Pancreas (tissue), 10 donors: Measurements from ENCODE around the gene SNX6. TPM values are rescaled to one million over a fixed set of nuclear protein-coding genes. Genes with fewer than 3 reads are reported as not detected.
A peak's percentile ranks its signal among the peaks of the same experiment; 100 is the strongest.
"Not testable (repeated sequence)": the region's sequence is repeated elsewhere in the genome, so short reads cannot be mapped to it uniquely, and the experiment has no call there.

Experiments used
- ATAC-seq, 4 donors: fragments of 200-7000 bp; cut with Tn5 transposase; one replicate each; pipeline versions ENCODE4 v1.8.0 to v1.9.1; 2020; ENCODE audit warnings: mild to moderate bottlenecking in 4 of 4, moderate library complexity in 4 of 4
- DNase-seq, 6 donors: peaks; one replicate each; pipeline ENCODE4 v3.0.0-alpha.2; 2020
- FAIRE-seq: peaks from 2 replicates; lab custom pipeline; 2012; peaks lifted over from hg19 to GRCh38; lab: Jason Lieb, UNC
- H3K27ac ChIP-seq, 4 donors: fragments of 200-600 bp; sonication (generic); 1 replicate in 3 of 4; 2 replicates in 1 of 4; pipeline versions ENCODE4 v1.5.0 to v1.8.0; 2020
- H3K27me3 ChIP-seq, 4 donors: fragments of 200-600 bp; one replicate each; pipeline ENCODE4 v1.8.0; 2021
- H3K36me3 ChIP-seq, 3 donors: fragments of 200-600 bp; sonication (generic) in 1 of 3; one replicate each; pipeline versions ENCODE4 v1.5.0 to v1.8.0; 2020 to 2021
- H3K4me1 ChIP-seq, 3 donors: fragments of 200-600 bp; one replicate each; pipeline ENCODE4 v1.8.0; 2021
- H3K4me3 ChIP-seq, 4 donors: fragments of 200-600 bp; sonication (generic) in 2 of 4; one replicate each; pipeline versions ENCODE4 v1.5.0 to v1.8.0; 2020 to 2021
- H3K9me3 ChIP-seq, 4 donors: fragments of 200-600 bp; one replicate each; pipeline ENCODE4 v1.8.0; 2021
- CTCF ChIP-seq, 4 donors: fragments of 200-600 bp; sonication (generic) in 3 of 4; IDR thresholded peaks; one replicate each; pipeline versions ENCODE4 v1.5.0 to v1.8.0; 2021; ENCODE audit warnings: antibody characterized with exemption in 4 of 4
- WGBS, 2 donors: extraction: QIAGEN DNeasy Blood & Tissue Kit; methylation state at CpG; one replicate each; pipeline ENCODE4 v1.1.7; 2013; 5-methylcytosine and 5-hydroxymethylcytosine counted together
- intact Hi-C, 3 donors: fragments of 100-400 bp; cut with DNase I; formaldehyde crosslinking; loops; one replicate each; pipeline versions ENCODE4 v1.11.1 to v1.14.2; 2022
- polyA plus RNA-seq, 2 donors: library from polyadenylated mRNA; stranded (reverse); fragments of 200-250 nt; gene quantifications; one replicate each; pipeline ENCODE4 v1.2.3, GENCODE V29; 2013
- total RNA-seq, 6 donors: library from RNA; stranded (reverse); fragmentation: NEBNext Ultra II Directional in 4 of 6; extraction: Animal tissue kit (Norgen Biotek cat#: 25700) in 4 of 6; gene quantifications; one replicate each; pipeline versions ENCODE4 v1.2.1 to v1.2.4, GENCODE V29; 2021 to 2023
- donor health status: healthy with polysubstance abuse.
- donor health status: DM: no; HTN: no; CAD: no; lungs with moderate emphysema.
- donor health status: DM: no; HTN: no; CAD: no.
- donor health status: control.
- donor health status: control.
- donor health status: Bipolar disorder and iron deficiency.
- donor health status: DM: yes; HTN: yes; CAD: no.
- donor health status: DM: no; HTN: no; CAD: no.
- donor health status: DM: no; HTN: no; CAD: no.
- donor health status: DM: yes; HTN: yes; CAD: no.

SNX6 gene
- total and polyA plus RNA-seq, 8 donors, result 10.2 to 35.8 (median 17.5) TPM

GRCh38 chr14:34662561-34663088 lies 32.7 kb upstream of the SNX6 start:
- intact Hi-C loops, result no loop called here
- no peak overlapping the region for H3K4me3 ChIP-seq
- 89 to 96% methylated on average over 4 of the region's 4 CpGs for WGBS, 2 donors
- ATAC-seq (no peak), DNase-seq (no peak), FAIRE-seq (no peak)
- H3K4me1 ChIP-seq, result no peaks in the 10 kb centered on the region
- H3K36me3 ChIP-seq, result no peaks in the 10 kb centered on the region
- H3K27me3 ChIP-seq, result no peaks in the 10 kb centered on the region
- H3K27ac ChIP-seq, result no peak overlapping the region
- no peaks in the 10 kb centered on the region for H3K9me3 ChIP-seq
- no peak for TF ChIP-seq CTCF (IDR thresholded peaks at IDR 0.05)

DNA sequence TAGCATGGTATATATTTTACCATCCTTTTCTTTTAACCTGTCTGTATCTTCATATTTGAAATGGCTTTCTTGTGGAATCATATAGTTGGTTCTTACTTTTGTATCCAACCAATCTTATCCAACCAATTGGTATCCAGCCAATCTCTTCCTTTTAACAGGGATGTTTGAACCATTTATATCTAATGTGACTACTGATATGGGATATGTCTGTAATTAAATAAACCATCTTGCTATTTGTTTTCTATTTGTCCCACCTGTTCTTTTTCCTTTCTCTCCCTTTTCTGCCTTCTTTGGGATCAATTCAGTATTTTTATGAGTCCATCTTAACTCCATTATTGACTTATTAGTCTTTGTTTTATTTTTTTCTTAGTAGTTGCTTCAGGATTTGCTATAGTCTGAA lies 30.8 kb upstream of the SNX6 start:
- Histone ChIP-seq H3K4me3 (no peak overlapping the region), H3K36me3 (no peaks in the 10 kb centered on the region), H3K9me3 (no peaks in the 10 kb centered on the region), H3K27ac (no peak overlapping the region), H3K27me3 (no peaks in the 10 kb centered on the region), H3K4me1 (no peaks in the 10 kb centered on the region)
- TF ChIP-seq CTCF (IDR thresholded peaks at IDR 0.05), result no peak
- intact Hi-C loops, result no loop called here
- FAIRE-seq (no peak), DNase-seq (no peak), ATAC-seq (no peak)

DNA sequence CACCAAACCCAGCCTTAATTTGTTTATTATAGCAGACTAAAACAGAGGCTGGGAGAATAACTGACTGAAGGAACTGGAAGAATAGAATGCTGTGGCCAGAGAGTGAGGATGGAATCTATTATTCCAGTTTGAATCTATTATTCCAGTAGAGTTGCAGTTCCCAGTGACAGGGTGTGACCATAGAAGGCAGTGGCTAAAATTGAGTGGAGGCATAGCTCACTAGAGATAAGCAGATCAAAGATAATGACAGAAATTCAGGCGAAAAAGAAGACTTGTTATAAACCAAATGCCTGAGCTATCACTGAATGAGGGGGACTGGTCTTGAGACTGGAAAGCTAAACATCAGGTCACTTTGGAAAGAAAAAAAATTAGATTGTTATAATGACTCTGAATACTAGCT lies 26.0 kb upstream of the SNX6 start:
- no peak for TF ChIP-seq CTCF (IDR thresholded peaks at IDR 0.05)
- Histone ChIP-seq H3K27ac (no peak overlapping the region), H3K9me3 (no peaks in the 10 kb centered on the region), H3K36me3 (no peaks in the 10 kb centered on the region), H3K27me3 (no peaks in the 10 kb centered on the region), H3K4me3 (no peak overlapping the region), H3K4me1 (no peaks in the 10 kb centered on the region)
- DNase-seq (no peak), FAIRE-seq (no peak), ATAC-seq (no peak)
- 61 to 69% methylated on average over 1 of the region's 1 CpG for WGBS, 2 donors
- intact Hi-C loops, result no loop called here

DNA sequence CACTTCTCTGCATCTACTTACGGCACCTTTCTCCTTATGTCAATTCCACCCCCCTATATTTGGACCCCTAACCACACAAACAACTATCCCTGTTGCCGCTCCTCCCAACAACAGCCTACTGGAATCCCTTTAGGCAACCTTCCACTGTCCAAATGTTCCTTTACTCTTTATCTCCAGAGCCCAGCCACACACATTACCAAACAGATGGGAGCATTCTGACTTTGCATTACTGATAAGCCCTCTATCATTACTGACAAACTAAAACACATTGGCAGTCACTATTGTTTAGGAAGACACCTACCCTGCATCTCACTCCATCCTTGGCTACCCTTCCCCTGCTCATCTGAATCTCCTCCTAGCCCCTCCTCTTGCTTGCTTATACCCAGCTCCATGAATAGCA lies 23.1 kb upstream of the SNX6 start:
- H3K27me3 ChIP-seq, intact Hi-C loops, H3K4me1 ChIP-seq, DNase-seq, ATAC-seq, FAIRE-seq, H3K36me3 ChIP-seq, H3K27ac ChIP-seq, H3K4me3 ChIP-seq, H3K9me3 ChIP-seq: not testable (repeated sequence)
- WGBS, 2 donors, result 82 to 83% methylated on average over 2 of the region's 2 CpGs

GRCh38 chr14:34652348-34652747 lies 22.4 kb upstream of the SNX6 start:
- intact Hi-C loops, H3K36me3 ChIP-seq, H3K4me3 ChIP-seq, DNase-seq, H3K4me1 ChIP-seq, ATAC-seq, H3K27ac ChIP-seq, H3K27me3 ChIP-seq, FAIRE-seq, H3K9me3 ChIP-seq: not testable (repeated sequence)
- WGBS, 2 donors, result 58 to 71% methylated on average over 1 of the region's 1 CpG

GRCh38 chr14:34650786-34651584 lies 21.0 kb upstream of the SNX6 start:
- intact Hi-C loops, result no loop called here
- Histone ChIP-seq H3K27me3 (no peaks in the 10 kb centered on the region), H3K4me1 (no peaks in the 10 kb centered on the region), H3K9me3 (no peaks in the 10 kb centered on the region), H3K4me3 (no peak overlapping the region), H3K27ac (no peak overlapping the region), H3K36me3 (no peaks in the 10 kb centered on the region)
- ATAC-seq (peak in 3 of 4 donors; percentile 29 to 86 (median 73)), FAIRE-seq (no peak), DNase-seq (no peak)
- TF ChIP-seq CTCF (IDR thresholded peaks at IDR 0.05), result no peak
- 78 to 86% methylated on average over 4 of the region's 4 CpGs for WGBS, 2 donors

GRCh38 chr14:34650006-34650405 lies 20.1 kb upstream of the SNX6 start:
- H3K27me3 ChIP-seq, H3K36me3 ChIP-seq, intact Hi-C loops, FAIRE-seq, H3K4me3 ChIP-seq, DNase-seq, H3K27ac ChIP-seq, H3K9me3 ChIP-seq, H3K4me1 ChIP-seq, ATAC-seq: not testable (repeated sequence)
- 69 to 75% methylated on average over 2 of the region's 2 CpGs for WGBS, 2 donors
